ENCODE data around the gene GJB3. TPM values are rescaled to one million over a fixed set of nuclear protein-coding genes. Genes with fewer than 3 reads are reported as not detected.
A peak's percentile ranks its signal among the peaks of the same experiment; 100 is the strongest.

The GJB3 gene
- total and polyA plus RNA-seq, 2 donors from 2014 or later = 8.8 TPM; not detected in 1

DNA sequence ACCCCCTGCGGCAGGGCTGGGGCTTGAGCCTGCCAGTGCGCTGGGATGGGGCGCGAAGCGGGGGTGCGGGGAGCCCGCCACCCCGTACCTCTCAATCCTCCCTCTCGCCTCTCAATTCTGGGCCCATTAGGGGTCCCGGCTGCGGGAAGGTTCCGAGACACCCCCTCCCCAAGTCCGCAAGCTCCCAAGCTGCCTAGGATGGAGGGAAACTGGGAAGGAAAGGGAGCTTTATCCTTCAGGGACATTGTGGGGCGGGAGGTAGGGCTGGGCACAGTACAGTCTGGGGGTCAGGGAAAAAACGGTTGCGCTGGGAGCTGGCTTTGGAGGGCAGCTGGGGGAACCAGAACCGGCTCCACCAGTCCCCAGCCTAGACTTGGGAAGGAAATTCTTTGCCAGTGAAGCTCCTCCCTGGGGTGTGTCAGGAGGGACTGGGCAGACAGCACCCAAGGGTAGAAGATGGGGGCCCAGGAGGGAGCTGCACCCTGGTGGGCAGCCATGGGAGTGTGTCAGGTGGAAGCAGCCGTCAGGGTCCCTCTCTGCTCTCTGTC lies 904 bp downstream of the GJB3 start:
- Histone ChIP-seq H3K27ac (ENCODE audit: low read depth in 2 of 2, low read length in 2 of 2) (no peak overlapping the region), H3K27me3 (ENCODE audit: control insufficient read depth, insufficient read depth, low read length) (peaks cover 9% of the 10 kb centered on the region), H3K9ac (ENCODE audit: low read length in 3 of 3) (no peak overlapping the region), H3K4me1 (ENCODE audit: control insufficient read depth in 2 of 3, insufficient read depth in 2 of 3, low read depth in 1 of 3, low read length in 3 of 3) (no peaks in the 10 kb centered on the region), H3K9me3 (ENCODE audit: control insufficient read depth in 2 of 3, insufficient read depth in 1 of 3, low read length in 3 of 3) (no peaks in the 10 kb centered on the region), H3K4me3 (ENCODE audit: low read length in 3 of 3) (no peak overlapping the region), H3K36me3 (ENCODE audit: control insufficient read depth in 2 of 3, insufficient read depth in 3 of 3, low read length in 3 of 3) (no peaks in the 10 kb centered on the region)
- TF ChIP-seq, protein P1, sequence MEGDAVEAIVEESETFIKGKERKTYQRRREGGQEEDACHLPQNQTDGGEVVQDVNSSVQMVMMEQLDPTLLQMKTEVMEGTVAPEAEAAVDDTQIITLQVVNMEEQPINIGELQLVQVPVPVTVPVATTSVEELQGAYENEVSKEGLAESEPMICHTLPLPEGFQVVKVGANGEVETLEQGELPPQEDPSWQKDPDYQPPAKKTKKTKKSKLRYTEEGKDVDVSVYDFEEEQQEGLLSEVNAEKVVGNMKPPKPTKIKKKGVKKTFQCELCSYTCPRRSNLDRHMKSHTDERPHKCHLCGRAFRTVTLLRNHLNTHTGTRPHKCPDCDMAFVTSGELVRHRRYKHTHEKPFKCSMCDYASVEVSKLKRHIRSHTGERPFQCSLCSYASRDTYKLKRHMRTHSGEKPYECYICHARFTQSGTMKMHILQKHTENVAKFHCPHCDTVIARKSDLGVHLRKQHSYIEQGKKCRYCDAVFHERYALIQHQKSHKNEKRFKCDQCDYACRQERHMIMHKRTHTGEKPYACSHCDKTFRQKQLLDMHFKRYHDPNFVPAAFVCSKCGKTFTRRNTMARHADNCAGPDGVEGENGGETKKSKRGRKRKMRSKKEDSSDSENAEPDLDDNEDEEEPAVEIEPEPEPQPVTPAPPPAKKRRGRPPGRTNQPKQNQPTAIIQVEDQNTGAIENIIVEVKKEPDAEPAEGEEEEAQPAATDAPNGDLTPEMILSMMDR (IDR thresholded peaks at IDR 0.05; ENCODE audit: borderline replicate concordance, extremely low read depth, insufficient read depth) = no peak
- intact Hi-C loops (cut with DNase I) = no loop called here
- FAIRE-seq (no peak), DNase-seq (peak in 2 of 5 donors; percentile 17 to 31)

DNA sequence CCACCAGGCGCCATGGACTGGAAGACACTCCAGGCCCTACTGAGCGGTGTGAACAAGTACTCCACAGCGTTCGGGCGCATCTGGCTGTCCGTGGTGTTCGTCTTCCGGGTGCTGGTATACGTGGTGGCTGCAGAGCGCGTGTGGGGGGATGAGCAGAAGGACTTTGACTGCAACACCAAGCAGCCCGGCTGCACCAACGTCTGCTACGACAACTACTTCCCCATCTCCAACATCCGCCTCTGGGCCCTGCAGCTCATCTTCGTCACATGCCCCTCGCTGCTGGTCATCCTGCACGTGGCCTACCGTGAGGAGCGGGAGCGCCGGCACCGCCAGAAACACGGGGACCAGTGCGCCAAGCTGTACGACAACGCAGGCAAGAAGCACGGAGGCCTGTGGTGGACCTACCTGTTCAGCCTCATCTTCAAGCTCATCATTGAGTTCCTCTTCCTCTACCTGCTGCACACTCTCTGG lies 3.8 kb downstream of the GJB3 start:
- H3K4me3 ChIP-seq (ENCODE audit: low read length in 3 of 3) = no peak overlapping the region
- no peak overlapping the region for H3K27ac ChIP-seq (ENCODE audit: low read depth in 2 of 2, low read length in 2 of 2)
- DNase-seq = no peak
- peaks cover 9% of the 10 kb centered on the region for H3K27me3 ChIP-seq (ENCODE audit: control insufficient read depth, insufficient read depth, low read length)
- H3K9me3 ChIP-seq (ENCODE audit: control insufficient read depth in 2 of 3, insufficient read depth in 1 of 3, low read length in 3 of 3) = no peaks in the 10 kb centered on the region
- peaks cover 0 to 3% (median 0%) of the 10 kb centered on the region in 3 donors for H3K4me1 ChIP-seq (ENCODE audit: control insufficient read depth in 2 of 3, insufficient read depth in 2 of 3, low read depth in 1 of 3, low read length in 3 of 3)
- no peak for FAIRE-seq
- intact Hi-C loops (cut with DNase I) = no loop called here
- no peak overlapping the region for H3K9ac ChIP-seq (ENCODE audit: low read length in 3 of 3)
- TF ChIP-seq, protein P1 (IDR thresholded peaks at IDR 0.05; ENCODE audit: borderline replicate concordance, extremely low read depth, insufficient read depth) = no peak
- no peaks in the 10 kb centered on the region for H3K36me3 ChIP-seq (ENCODE audit: control insufficient read depth in 2 of 3, insufficient read depth in 3 of 3, low read length in 3 of 3)

DNA sequence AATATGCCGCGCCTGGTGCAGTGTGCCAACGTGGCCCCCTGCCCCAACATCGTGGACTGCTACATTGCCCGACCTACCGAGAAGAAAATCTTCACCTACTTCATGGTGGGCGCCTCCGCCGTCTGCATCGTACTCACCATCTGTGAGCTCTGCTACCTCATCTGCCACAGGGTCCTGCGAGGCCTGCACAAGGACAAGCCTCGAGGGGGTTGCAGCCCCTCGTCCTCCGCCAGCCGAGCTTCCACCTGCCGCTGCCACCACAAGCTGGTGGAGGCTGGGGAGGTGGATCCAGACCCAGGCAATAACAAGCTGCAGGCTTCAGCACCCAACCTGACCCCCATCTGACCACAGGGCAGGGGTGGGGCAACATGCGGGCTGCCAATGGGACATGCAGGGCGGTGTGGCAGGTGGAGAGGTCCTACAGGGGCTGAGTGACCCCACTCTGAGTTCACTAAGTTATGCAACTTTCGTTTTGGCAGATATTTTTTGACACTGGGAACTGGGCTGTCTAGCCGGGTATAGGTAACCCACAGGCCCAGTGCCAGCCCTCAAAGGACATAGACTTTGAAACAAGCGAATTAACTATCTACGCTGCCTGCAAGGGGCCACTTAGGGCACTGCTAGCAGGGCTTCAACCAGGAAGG lies 4.3 kb downstream of the GJB3 start:
- H3K27ac ChIP-seq (ENCODE audit: low read depth in 2 of 2, low read length in 2 of 2) = no peak overlapping the region
- FAIRE-seq = no peak
- intact Hi-C loops (cut with DNase I) = no loop called here

More for the DNA sequence above, 4.3 kb downstream of the GJB3 start:
- peaks cover 0 to 3% (median 0%) of the 10 kb centered on the region in 3 donors for H3K4me1 ChIP-seq (ENCODE audit: control insufficient read depth in 2 of 3, insufficient read depth in 2 of 3, low read depth in 1 of 3, low read length in 3 of 3)
- no peaks in the 10 kb centered on the region for H3K9me3 ChIP-seq (ENCODE audit: control insufficient read depth in 2 of 3, insufficient read depth in 1 of 3, low read length in 3 of 3)
- DNase-seq = no peak
- H3K9ac ChIP-seq (ENCODE audit: low read length in 3 of 3) = no peak overlapping the region
- no peak overlapping the region for H3K4me3 ChIP-seq (ENCODE audit: low read length in 3 of 3)
- no peaks in the 10 kb centered on the region for H3K36me3 ChIP-seq (ENCODE audit: control insufficient read depth in 2 of 3, insufficient read depth in 3 of 3, low read length in 3 of 3)
- TF ChIP-seq, protein P1 (IDR thresholded peaks at IDR 0.05; ENCODE audit: borderline replicate concordance, extremely low read depth, insufficient read depth) = no peak
- peaks cover 9% of the 10 kb centered on the region for H3K27me3 ChIP-seq (ENCODE audit: control insufficient read depth, insufficient read depth, low read length)

Data from kidney (tissue), 14 donors.